Measurements from ENCODE around the gene IQGAP2.

Gene IQGAP2

GRCh38 chr5:76479281-76479680 lies 76.2 kb downstream of the IQGAP2 start:
- DNase-seq: no peak

- DNase-seq: peak; percentile 48
Measured at GRCh38 chr5:76479973-76480667, 77.0 kb downstream of the IQGAP2 start.

GRCh38 chr5:76482984-76483383 lies 79.9 kb downstream of the IQGAP2 start:
- no peak for DNase-seq

- DNase-seq: no peak
Measured at GRCh38 chr5:76483433-76483832, 80.3 kb downstream of the IQGAP2 start.

GRCh38 chr5:76483881-76484280 lies 80.8 kb downstream of the IQGAP2 start:
- no peak for DNase-seq

GRCh38 chr5:76485511-76485910 lies 82.4 kb downstream of the IQGAP2 start:
- DNase-seq: no peak

- no peak for DNase-seq
Measured at GRCh38 chr5:76487386-76487785, 84.3 kb downstream of the IQGAP2 start.

GRCh38 chr5:76487821-76488220 lies 84.7 kb downstream of the IQGAP2 start:
- no peak for DNase-seq

GRCh38 chr5:76488969-76489368 lies 85.9 kb downstream of the IQGAP2 start:
- no peak for DNase-seq

- no peak for DNase-seq
Measured at GRCh38 chr5:76489877-76490688, 87.0 kb downstream of the IQGAP2 start.

- peak; percentile 47 for DNase-seq
Measured at GRCh38 chr5:76490960-76491359, 87.9 kb downstream of the IQGAP2 start.

GRCh38 chr5:76492819-76493189 lies 89.7 kb downstream of the IQGAP2 start:
- no peak for DNase-seq

GRCh38 chr5:76493190-76493837 lies 90.2 kb downstream of the IQGAP2 start:
- no peak for DNase-seq

- no peak for DNase-seq
Measured at GRCh38 chr5:76494201-76494600, 91.1 kb downstream of the IQGAP2 start.

- DNase-seq: no peak
Measured at GRCh38 chr5:76495870-76496269, 92.8 kb downstream of the IQGAP2 start.

GRCh38 chr5:76497065-76497460 lies 94.0 kb downstream of the IQGAP2 start:
- DNase-seq: no peak

- no peak for DNase-seq
Measured at GRCh38 chr5:76497986-76498717, 95.1 kb downstream of the IQGAP2 start.

- no peak for DNase-seq
Measured at GRCh38 chr5:76499507-76500161, 96.5 kb downstream of the IQGAP2 start.

- DNase-seq: no peak
Measured at GRCh38 chr5:76500633-76501393, 97.7 kb downstream of the IQGAP2 start.

GRCh38 chr5:76503929-76504328 lies 100.8 kb downstream of the IQGAP2 start:
- DNase-seq: no peak

GRCh38 chr5:76504901-76505564 lies 101.9 kb downstream of the IQGAP2 start:
- DNase-seq: no peak
